Activated T-helper 1 cell treated with anti-CD3 and anti-CD28 coated beads, Interleukin-12 subunit alpha, Interleukin-12 subunit beta, Interleukin-2, Interleukin-4 antibody, amounts not matched to agents 30 ng/mL and 10 ng/mL and 1 ng/mL, durations not matched to agents 14 hours and 24 hours and 36 hours (primary cell): ENCODE results near the gene TBC1D5. TPM values are rescaled to one million over a fixed set of nuclear protein-coding genes. Genes with fewer than 3 reads are reported as not detected.
"Not testable (repeated sequence)": the region's sequence is repeated elsewhere in the genome, so short reads cannot be mapped to it uniquely, and the experiment has no call there.

ENCODE experiments used
- DNase-seq: peaks from one replicate; pipeline ENCODE4 v3.0.0; 2021; ENCODE audit warnings: low spot score
- H3K27ac Mint-ChIP-seq: one replicate; pipeline ENCODE4 v1.8.0; 2021; ENCODE audit warnings: mild to moderate bottlenecking, mixed read lengths
- H3K27me3 Mint-ChIP-seq: one replicate; pipeline ENCODE4 v1.8.0; 2022; ENCODE audit warnings: mild to moderate bottlenecking, moderate library complexity, mixed read lengths; ENCODE audit not compliant: insufficient read depth
- H3K36me3 Mint-ChIP-seq: one replicate; pipeline ENCODE4 v1.8.0; 2021; ENCODE audit warnings: low read depth, mixed read lengths
- H3K4me1 Mint-ChIP-seq: one replicate; pipeline ENCODE4 v1.8.0; 2021; ENCODE audit warnings: low read depth, mixed read lengths
- H3K4me3 Mint-ChIP-seq: one replicate; pipeline ENCODE4 v1.8.0; 2021; ENCODE audit warnings: mild to moderate bottlenecking, moderate library complexity, mixed read lengths
- H3K9me3 Mint-ChIP-seq: one replicate; pipeline ENCODE4 v1.8.0; 2021; ENCODE audit warnings: mixed read lengths
- intact Hi-C: fragments of 100-400 bp; cut with micrococcal nuclease; formaldehyde crosslinking; loops from one replicate; pipeline ENCODE4 v1.15.1; 2024
- total RNA-seq: library from RNA; stranded (reverse); gene quantifications from 2 replicates; pipeline ENCODE4 v1.2.3, GENCODE V29; 2022

The TBC1D5 gene, protein sequence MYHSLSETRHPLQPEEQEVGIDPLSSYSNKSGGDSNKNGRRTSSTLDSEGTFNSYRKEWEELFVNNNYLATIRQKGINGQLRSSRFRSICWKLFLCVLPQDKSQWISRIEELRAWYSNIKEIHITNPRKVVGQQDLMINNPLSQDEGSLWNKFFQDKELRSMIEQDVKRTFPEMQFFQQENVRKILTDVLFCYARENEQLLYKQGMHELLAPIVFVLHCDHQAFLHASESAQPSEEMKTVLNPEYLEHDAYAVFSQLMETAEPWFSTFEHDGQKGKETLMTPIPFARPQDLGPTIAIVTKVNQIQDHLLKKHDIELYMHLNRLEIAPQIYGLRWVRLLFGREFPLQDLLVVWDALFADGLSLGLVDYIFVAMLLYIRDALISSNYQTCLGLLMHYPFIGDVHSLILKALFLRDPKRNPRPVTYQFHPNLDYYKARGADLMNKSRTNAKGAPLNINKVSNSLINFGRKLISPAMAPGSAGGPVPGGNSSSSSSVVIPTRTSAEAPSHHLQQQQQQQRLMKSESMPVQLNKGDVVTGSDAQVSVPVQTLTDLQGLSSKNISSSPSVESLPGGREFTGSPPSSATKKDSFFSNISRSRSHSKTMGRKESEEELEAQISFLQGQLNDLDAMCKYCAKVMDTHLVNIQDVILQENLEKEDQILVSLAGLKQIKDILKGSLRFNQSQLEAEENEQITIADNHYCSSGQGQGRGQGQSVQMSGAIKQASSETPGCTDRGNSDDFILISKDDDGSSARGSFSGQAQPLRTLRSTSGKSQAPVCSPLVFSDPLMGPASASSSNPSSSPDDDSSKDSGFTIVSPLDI
- total RNA-seq = 31.4 and 33.8 TPM in 2 replicates

DNA sequence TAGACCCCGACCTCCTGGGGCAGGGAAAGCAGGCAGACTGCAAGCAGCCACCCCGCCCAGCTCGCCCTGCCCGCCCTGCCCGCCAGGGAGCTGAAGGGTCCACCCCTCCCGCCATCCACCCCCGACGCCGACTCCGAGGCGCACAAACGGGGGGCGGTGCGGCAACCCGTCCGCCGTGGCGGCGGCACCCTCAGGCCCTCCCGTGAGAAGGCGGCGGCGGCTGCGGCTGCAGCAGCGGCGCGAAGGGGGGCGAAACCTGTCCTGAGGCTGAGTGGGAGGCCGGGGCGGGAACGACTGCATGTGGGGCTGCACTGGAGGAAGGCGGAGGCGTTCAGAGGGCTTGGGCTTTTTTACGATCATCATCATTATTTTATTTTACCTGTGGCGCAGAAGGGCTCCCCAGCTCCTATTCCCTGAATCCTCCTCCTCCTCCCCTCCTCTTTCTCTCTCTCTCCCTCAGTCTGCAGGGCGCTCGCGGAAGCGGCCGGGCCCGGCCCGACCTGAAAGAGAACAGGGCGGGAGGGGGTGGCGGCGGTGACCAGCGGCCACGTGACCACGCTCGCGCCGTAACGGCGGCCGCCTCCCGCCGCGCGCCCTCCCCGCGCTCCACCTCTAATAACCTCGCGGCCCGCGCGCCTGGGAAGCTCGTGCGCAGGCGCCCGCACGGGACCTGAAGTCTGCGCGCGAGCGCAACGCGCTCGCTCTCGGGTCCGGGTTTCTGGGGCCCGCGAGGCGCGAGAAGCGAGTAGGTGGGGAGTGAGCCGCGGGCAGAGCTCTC is at the start of gene TBC1D5:
Gene TBC1D5 (minus strand): TSS at position 530 of the 778 bp plus-strand sequence. CDS start 234,061 bp downstream, outside the sequence.
- H3K9me3 Mint-ChIP-seq = no peaks in the 10 kb centered on the region
- DNase-seq = peak; percentile 90
- intact Hi-C loops = loop anchor here (1.0 to 10.0 kb wide), 15 partner anchors 32 to 1883 kb away; partner anchors contain the start of genes DPH3, OXNAD1 and RFTN1
- peaks cover 10% of the 10 kb centered on the region for H3K36me3 Mint-ChIP-seq
- peaks cover 2% of the 10 kb centered on the region for H3K27me3 Mint-ChIP-seq
- H3K27ac Mint-ChIP-seq = peak within 1 kb of the TSS; percentile 97
- peak within 1 kb of the TSS; percentile 92 for H3K4me3 Mint-ChIP-seq
- peaks cover 56% of the 10 kb centered on the region for H3K4me1 Mint-ChIP-seq

- H3K27ac Mint-ChIP-seq = no peak overlapping the region
- H3K36me3 Mint-ChIP-seq = peaks cover 51% of the 10 kb centered on the region
- intact Hi-C loops = no loop called here
- H3K9me3 Mint-ChIP-seq = peaks cover 37% of the 10 kb centered on the region
- H3K27me3 Mint-ChIP-seq = peaks cover 2% of the 10 kb centered on the region
- H3K4me3 Mint-ChIP-seq = no peak overlapping the region
- no peak for DNase-seq
- H3K4me1 Mint-ChIP-seq = peaks cover 20% of the 10 kb centered on the region
These were observed 41.0 kb upstream of the TBC1D5 start for GRCh38 chr3:17783426-17783825.

GRCh38 chr3:17782751-17783150 is 40.3 kb upstream of the TBC1D5 start:
- peaks cover 24% of the 10 kb centered on the region for H3K4me1 Mint-ChIP-seq
- H3K36me3 Mint-ChIP-seq = peaks cover 50% of the 10 kb centered on the region
- H3K27ac Mint-ChIP-seq = no peak overlapping the region
- peaks cover 40% of the 10 kb centered on the region for H3K9me3 Mint-ChIP-seq
- intact Hi-C loops = no loop called here
- no peak overlapping the region for H3K4me3 Mint-ChIP-seq
- no peak for DNase-seq
- H3K27me3 Mint-ChIP-seq = peaks cover 2% of the 10 kb centered on the region

DNA sequence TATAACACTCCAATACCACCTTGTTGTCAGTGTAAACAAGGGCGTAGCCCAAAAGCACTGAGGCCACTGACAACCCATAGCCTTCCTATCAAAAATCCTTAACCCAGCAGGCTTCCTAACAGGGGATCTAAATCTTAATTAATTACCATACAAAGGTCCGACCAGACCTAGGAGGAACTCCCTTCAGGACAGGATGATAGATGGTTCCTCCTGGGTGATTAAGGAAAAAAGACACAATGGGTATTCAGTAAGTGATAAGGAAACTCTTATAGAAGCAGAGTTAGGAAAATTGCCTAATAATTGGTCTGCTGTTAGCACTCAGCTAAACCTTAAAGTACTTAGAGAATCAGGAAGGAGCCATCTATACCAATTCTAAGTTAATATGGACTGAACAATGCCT is 37.9 kb upstream of the TBC1D5 start:
- H3K4me3 Mint-ChIP-seq, H3K27me3 Mint-ChIP-seq, DNase-seq, H3K27ac Mint-ChIP-seq, intact Hi-C loops: not testable (repeated sequence)
- Mint-ChIP-seq H3K9me3 (peaks cover 51% of the 10 kb centered on the region), H3K36me3 (peaks cover 55% of the 10 kb centered on the region), H3K4me1 (peaks cover 42% of the 10 kb centered on the region)

DNA sequence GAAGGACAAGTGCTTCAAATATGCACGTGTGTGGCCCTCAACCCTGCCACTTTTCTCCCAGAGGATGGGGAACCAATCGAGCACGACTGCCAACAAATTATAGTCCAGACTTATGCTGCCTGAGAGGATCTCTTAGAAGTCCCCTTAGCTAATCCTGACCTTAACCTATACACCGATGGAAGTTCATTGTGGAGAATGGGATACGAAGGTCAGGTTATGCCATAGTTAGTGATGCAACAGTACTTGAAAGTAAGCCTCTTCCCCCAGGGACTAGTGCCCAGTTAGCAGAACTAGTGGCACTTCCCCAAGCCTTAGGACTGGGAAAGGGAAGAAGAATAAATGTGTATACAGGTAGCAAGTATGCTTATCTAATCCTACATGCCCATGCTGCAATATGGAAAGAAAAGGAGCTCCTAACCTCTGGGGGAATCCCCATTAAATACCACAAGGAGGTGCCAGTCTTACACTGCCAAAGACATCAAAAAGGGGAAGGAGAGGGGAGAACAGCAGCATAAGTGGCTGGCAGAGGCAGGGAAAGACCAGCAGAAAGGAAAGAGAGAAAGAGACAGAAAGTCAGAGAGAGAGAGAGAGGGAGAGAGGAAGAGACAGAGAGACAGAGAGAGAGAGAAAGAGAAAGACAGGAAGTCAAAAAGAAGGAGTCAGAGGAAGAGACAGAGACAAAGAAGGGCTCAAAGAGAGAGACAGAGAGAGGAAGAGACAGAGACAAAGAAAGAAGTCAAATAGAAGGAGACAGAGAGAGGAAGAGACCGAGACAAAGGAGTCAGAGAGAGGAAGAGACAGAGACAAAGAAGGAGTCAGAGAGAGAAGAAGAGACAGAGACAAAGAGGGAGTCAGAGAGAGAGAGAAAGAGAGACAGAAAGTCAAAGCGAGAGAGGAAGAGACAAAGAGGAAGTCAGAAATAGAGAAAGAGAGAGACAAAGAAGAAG is 37.1 kb upstream of the TBC1D5 start:
- not testable (repeated sequence) for H3K27me3 Mint-ChIP-seq, H3K27ac Mint-ChIP-seq, DNase-seq
- Mint-ChIP-seq H3K4me3 (peak overlapping the region; percentile 0), H3K4me1 (peaks cover 50% of the 10 kb centered on the region), H3K9me3 (peaks cover 51% of the 10 kb centered on the region), H3K36me3 (peaks cover 51% of the 10 kb centered on the region)
- intact Hi-C loops = loop anchor here (10.0 kb wide), 1 partner anchor 625 kb away; no protein-coding TSS in a partner anchor

DNA sequence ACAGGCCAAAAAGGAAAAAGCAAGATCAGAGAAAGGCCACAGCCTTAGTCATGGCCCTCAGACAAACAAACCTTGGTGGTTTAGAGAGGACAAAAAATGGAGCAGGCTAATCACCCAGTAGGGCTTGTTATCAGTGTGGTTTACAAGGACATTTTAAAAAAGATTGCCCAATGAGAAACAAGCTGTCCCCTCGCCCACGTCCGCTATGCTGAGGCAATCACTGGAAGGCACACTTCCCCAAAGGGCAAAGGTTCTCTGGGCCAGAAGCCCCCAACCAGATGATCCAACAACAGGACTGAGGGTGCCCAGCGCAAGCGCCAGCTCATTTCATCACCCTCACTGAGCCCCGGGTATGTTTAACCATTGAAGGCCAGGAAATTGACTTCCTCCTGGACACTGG is 34.9 kb upstream of the TBC1D5 start:
- Mint-ChIP-seq H3K4me1 (peaks cover 50% of the 10 kb centered on the region), H3K9me3 (peaks cover 49% of the 10 kb centered on the region), H3K36me3 (peaks cover 42% of the 10 kb centered on the region)
- not testable (repeated sequence) for H3K4me3 Mint-ChIP-seq, DNase-seq, H3K27me3 Mint-ChIP-seq, H3K27ac Mint-ChIP-seq
- intact Hi-C loops = loop anchor here (10.0 kb wide), 1 partner anchor 623 kb away; no protein-coding TSS in a partner anchor

- peaks cover 4% of the 10 kb centered on the region for H3K27me3 Mint-ChIP-seq
- intact Hi-C loops = loop anchor here (10.0 kb wide), 1 partner anchor 620 kb away; no protein-coding TSS in a partner anchor
- peaks cover 55% of the 10 kb centered on the region for H3K4me1 Mint-ChIP-seq
- DNase-seq = peak; percentile 24
- H3K36me3 Mint-ChIP-seq = peaks cover 25% of the 10 kb centered on the region
- H3K9me3 Mint-ChIP-seq = peaks cover 34% of the 10 kb centered on the region
- peak overlapping the region; percentile 86 for H3K27ac Mint-ChIP-seq
- peak overlapping the region; percentile 86 for H3K4me3 Mint-ChIP-seq
These were observed 32.6 kb upstream of the TBC1D5 start for GRCh38 chr3:17775073-17775472.

DNA sequence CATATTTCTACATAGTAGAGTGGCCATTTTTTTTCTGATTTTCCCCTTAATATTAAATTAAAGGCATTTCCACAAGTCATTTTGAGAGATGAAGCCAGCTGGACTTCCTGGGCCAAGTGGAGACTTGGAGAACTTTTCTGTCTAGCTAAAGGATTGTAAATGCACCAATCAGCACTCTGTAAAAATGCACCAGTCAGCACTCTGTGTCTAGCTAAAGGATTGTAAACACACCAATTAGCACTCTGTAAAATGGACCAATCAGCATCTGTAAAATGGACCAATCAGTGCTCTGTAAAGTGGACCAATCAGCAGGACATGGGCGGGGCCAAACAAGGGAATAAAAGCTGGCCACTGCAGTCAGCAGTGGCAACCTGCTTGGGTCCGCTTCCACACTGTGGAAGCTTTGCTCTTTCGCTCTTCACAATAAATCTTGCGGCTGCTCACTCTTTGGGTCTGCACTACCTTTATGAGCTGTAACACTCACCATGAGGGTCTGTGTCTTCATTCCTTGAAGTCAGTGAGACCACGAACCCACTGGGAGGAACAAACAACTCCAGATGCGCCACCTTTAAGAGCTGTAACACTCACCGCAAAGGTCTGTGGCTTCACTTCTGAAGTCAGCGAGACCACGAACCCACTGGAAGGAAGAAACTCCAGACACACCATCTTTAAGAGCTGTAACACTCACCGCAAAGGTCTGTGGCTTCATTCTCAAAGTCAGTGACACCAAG is 31.9 kb upstream of the TBC1D5 start:
- DNase-seq = peak; percentile 72
- peaks cover 17% of the 10 kb centered on the region for H3K36me3 Mint-ChIP-seq
- peak overlapping the region; percentile 86 for H3K27ac Mint-ChIP-seq
- peaks cover 47% of the 10 kb centered on the region for H3K4me1 Mint-ChIP-seq
- H3K27me3 Mint-ChIP-seq = not testable (repeated sequence)
- H3K9me3 Mint-ChIP-seq = peaks cover 27% of the 10 kb centered on the region
- peak overlapping the region; percentile 86 for H3K4me3 Mint-ChIP-seq
- intact Hi-C loops = loop anchor here (1.0 to 10.0 kb wide), 2 partner anchors 32 to 620 kb away; partner anchors contain the start of gene TBC1D5

DNA sequence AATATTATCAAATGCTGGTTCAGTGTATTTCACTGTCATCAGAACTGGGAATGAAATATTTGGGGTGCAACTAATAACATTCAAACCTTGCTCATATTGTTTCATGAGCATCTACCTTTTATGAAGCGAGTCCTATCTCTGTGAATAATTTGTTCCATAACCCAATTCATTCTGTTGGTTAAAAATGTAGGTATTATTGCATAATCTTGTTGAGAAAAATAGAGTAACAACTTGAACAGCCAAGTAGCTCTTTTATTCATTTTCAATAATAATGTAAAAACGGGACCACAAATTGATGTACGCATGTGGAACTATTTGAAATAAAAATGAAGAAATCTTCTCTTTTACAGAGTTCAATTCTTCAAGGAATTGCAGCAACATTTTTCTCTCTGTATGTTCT is 30.1 kb upstream of the TBC1D5 start:
- Mint-ChIP-seq H3K27ac (no peak overlapping the region), H3K4me3 (no peak overlapping the region), H3K9me3 (peaks cover 15% of the 10 kb centered on the region), H3K27me3 (peaks cover 3% of the 10 kb centered on the region), H3K4me1 (peaks cover 38% of the 10 kb centered on the region), H3K36me3 (peaks cover 11% of the 10 kb centered on the region)
- no peak for DNase-seq
- intact Hi-C loops = loop anchor here (10.0 kb wide), 1 partner anchor 618 kb away; no protein-coding TSS in a partner anchor

DNA sequence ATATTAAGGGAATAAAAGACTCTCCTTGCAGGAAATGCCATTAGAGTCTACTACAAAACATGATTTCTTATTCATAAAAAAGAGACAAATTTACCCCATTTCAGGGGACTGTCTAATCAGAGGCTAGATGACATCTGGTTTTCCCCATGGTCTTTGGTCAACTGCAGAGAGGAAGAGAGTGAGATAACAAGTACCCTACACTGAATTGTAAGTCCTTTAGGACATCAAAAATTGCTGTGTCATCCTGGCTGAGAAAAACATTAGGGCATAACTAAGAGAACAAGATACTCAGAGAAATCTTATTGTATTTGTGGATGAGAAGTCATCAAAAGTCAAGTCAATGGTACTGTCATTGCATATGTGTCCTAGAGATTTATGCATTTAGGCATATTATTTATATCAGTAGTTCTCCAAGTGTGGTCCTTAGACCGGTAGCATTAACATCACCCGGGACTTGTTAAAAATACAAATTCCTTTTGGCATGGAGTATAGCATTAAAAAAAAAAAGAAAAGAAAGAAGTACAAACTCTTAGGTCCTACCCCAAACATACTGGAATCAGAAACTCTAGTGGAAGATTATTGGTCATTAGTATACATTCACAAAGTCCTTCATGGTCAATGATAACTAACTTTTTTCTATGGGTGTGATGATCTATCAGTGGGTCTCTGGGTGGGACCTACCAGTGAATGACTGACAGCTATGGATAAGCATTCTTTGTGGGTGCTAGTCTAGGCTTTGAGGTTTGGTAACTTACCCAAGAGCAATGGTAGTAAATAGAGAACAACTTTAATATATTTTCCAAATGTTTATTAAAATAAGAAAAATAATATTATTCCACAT is 29.0 kb upstream of the TBC1D5 start:
- peaks cover 2% of the 10 kb centered on the region for H3K27me3 Mint-ChIP-seq
- no peak overlapping the region for H3K27ac Mint-ChIP-seq
- intact Hi-C loops = loop anchor here (10.0 kb wide), 1 partner anchor 617 kb away; no protein-coding TSS in a partner anchor
- H3K4me1 Mint-ChIP-seq = peaks cover 30% of the 10 kb centered on the region
- DNase-seq = no peak
- no peak overlapping the region for H3K4me3 Mint-ChIP-seq
- peaks cover 7% of the 10 kb centered on the region for H3K9me3 Mint-ChIP-seq
- peaks cover 4% of the 10 kb centered on the region for H3K36me3 Mint-ChIP-seq
